HepG2 (cell line): Measurements from ENCODE around the gene ATG13. TPM values are rescaled to one million over a fixed set of nuclear protein-coding genes. Genes with fewer than 3 reads are reported as not detected.

ENCODE experiments used
- ATF7 ChIP-seq, 2 experiments: fragments of 450-650 bp in 1 of 2; sonication (generic) in 1 of 2; formaldehyde crosslinking in 1 of 2; IDR thresholded peaks; 2 replicates each; pipeline versions ENCODE4 v1.4.0 to v1.6.1; 2016 to 2020; ENCODE audit warnings: antibody characterized with exemption in 1 of 2, mild to moderate bottlenecking in 1 of 2, missing genetic modification reagents in 1 of 2
- ATM ChIP-seq: fragments of 450-650 bp; IDR thresholded peaks from 2 replicates; pipeline ENCODE4 v1.7.1; 2017; ENCODE audit warnings: mild to moderate bottlenecking, borderline replicate concordance
- CBFB ChIP-seq: sonication (generic); formaldehyde crosslinking; IDR thresholded peaks from 2 replicates; pipeline ENCODE4 v1.4.0; 2020; ENCODE audit warnings: missing genetic modification reagents
- LCORL ChIP-seq, 2 experiments: fragments of 450-650 bp in 1 of 2; sonication (generic) in 1 of 2; formaldehyde crosslinking in 1 of 2; IDR thresholded peaks; 2 replicates each; pipeline versions ENCODE4 v1.5.0 to v1.6.1; 2017 to 2020; ENCODE audit warnings: antibody characterized with exemption in 1 of 2, missing genetic modification reagents in 1 of 2
- MIXL1 ChIP-seq: IDR thresholded peaks from 2 replicates; pipeline ENCODE4 v1.6.1; 2016
- MTF2 ChIP-seq: sonication (generic); formaldehyde crosslinking; IDR thresholded peaks from 2 replicates; pipeline ENCODE4 v1.5.0; 2020; ENCODE audit warnings: missing genetic modification reagents, borderline replicate concordance
- NCOR1 ChIP-seq: fragments of 200-600 bp; sonication (generic); IDR thresholded peaks from 2 replicates; pipeline ENCODE4 v1.7.0; 2017; ENCODE audit warnings: antibody characterized with exemption, low read length, borderline replicate concordance
- PAX8 ChIP-seq: sonication (generic); formaldehyde crosslinking; IDR thresholded peaks from 2 replicates; pipeline ENCODE4 v1.8.0; 2022; ENCODE audit warnings: mild to moderate bottlenecking, missing genetic modification reagents, borderline replicate concordance
- POLR2AphosphoS5 ChIP-seq: IDR thresholded peaks from 2 replicates; pipeline ENCODE4 v1.6.1; 2012; ENCODE audit warnings: low read depth, low read length
- REL ChIP-seq: sonication (generic); formaldehyde crosslinking; conservative IDR thresholded peaks from 2 replicates; pipeline ENCODE4 v1.8.0; 2022; ENCODE audit warnings: mild to moderate bottlenecking, missing genetic modification reagents, moderate library complexity
- SRSF4 ChIP-seq: fragments of 200-400 bp; formaldehyde crosslinking; IDR thresholded peaks from one replicate; pipeline ENCODE4 v1.6.1; 2018; ENCODE audit warnings: mild to moderate bottlenecking, low read depth, low read length, moderate library complexity; ENCODE audit not compliant: poor library complexity, severe bottlenecking
- TAF15 ChIP-seq: fragments of 200-400 bp; formaldehyde crosslinking; IDR thresholded peaks from one replicate; pipeline ENCODE4 v1.6.1; 2018; ENCODE audit warnings: mild to moderate bottlenecking, low read depth, low read length; ENCODE audit not compliant: poor library complexity, severe bottlenecking
- U2AF1 ChIP-seq: fragments of 200-400 bp; formaldehyde crosslinking; optimal IDR thresholded peaks from 2 replicates; pipeline ENCODE3; 2017; ENCODE audit warnings: mild to moderate bottlenecking, low read depth, low read length
- ZKSCAN8 ChIP-seq: IDR thresholded peaks from 2 replicates; pipeline ENCODE4 v1.6.1; 2016; ENCODE audit warnings: borderline replicate concordance, missing genetic modification reagents, missing compliant biosample characterization
- ZNF3 ChIP-seq: IDR thresholded peaks from 2 replicates; pipeline ENCODE4 v1.7.0; 2017; ENCODE audit warnings: inconsistent platforms
- ZNF430 ChIP-seq: sonication (generic); formaldehyde crosslinking; IDR thresholded peaks from 2 replicates; pipeline ENCODE4 v1.9.0; 2021; ENCODE audit warnings: mild to moderate bottlenecking, missing genetic modification reagents
- ZNF552 ChIP-seq: sonication (generic); formaldehyde crosslinking; IDR thresholded peaks from 2 replicates; pipeline ENCODE4 v1.9.0; 2022; ENCODE audit warnings: missing genetic modification reagents, mild to moderate bottlenecking, borderline replicate concordance
- ZNF713 ChIP-seq: sonication (generic); formaldehyde crosslinking; IDR thresholded peaks from 2 replicates; pipeline ENCODE4 v1.4.0; 2020; ENCODE audit warnings: mild to moderate bottlenecking, missing genetic modification reagents
- polyA plus RNA-seq, 8 experiments: library from polyadenylated mRNA; depleted of rRNA in 3 of 8; stranded (reverse) in 7 of 8; unstranded in 1 of 8; fragments of >200 nt; fragmentation: Illumina TruSeq in 4 of 8; extraction: Trizol in 4 of 8; gene quantifications; 2 replicates each; pipeline versions ENCODE4 v1.2.1 to v1.2.3, GENCODE V29; 2011 to 2016; ENCODE audit warnings: low read depth in 4 of 8, missing spikeins in 1 of 8, mixed read lengths in 1 of 8; ENCODE audit not compliant: insufficient read depth in 1 of 8
- total RNA-seq, 5 experiments: library from RNA; depleted of rRNA; stranded (reverse); fragments of >200 nt; fragmentation: Illumina TruSeq; extraction: Trizol; gene quantifications; 2 replicates each; pipeline ENCODE4 v1.2.3, GENCODE V29; 2016; ENCODE audit warnings: low read depth in 1 of 5
- TF ChIP-seq, protein P1 (sequence below): sonication (generic); formaldehyde crosslinking; IDR thresholded peaks from 2 replicates; pipeline ENCODE4 v1.4.0; 2020; ENCODE audit warnings: missing genetic modification reagents
- TF ChIP-seq, protein P2 (sequence below): sonication (generic); formaldehyde crosslinking; IDR thresholded peaks from 2 replicates; pipeline ENCODE4 v1.4.0; 2020; ENCODE audit warnings: missing genetic modification reagents
- TF ChIP-seq, protein P3 (sequence below): sonication (generic); formaldehyde crosslinking; IDR thresholded peaks from 2 replicates; pipeline ENCODE4 v1.4.0; 2020; ENCODE audit warnings: mild to moderate bottlenecking, low read depth, missing genetic modification reagents
- TF ChIP-seq, protein P4 (sequence below): sonication (generic); formaldehyde crosslinking; IDR thresholded peaks from 2 replicates; pipeline ENCODE4 v1.5.1; 2020; ENCODE audit warnings: missing genetic modification reagents, mild to moderate bottlenecking, borderline replicate concordance
- TF ChIP-seq, protein P5 (sequence below): sonication (generic); formaldehyde crosslinking; IDR thresholded peaks from 2 replicates; pipeline ENCODE4 v1.4.0; 2020; ENCODE audit warnings: missing genetic modification reagents

The ATG13 gene
- total and polyA plus RNA-seq, 2 of the 13 experiments (the other 11 are each of a cell fraction or from before 2014, with no cell fraction given), result 55.0 to 77.3 TPM

DNA sequence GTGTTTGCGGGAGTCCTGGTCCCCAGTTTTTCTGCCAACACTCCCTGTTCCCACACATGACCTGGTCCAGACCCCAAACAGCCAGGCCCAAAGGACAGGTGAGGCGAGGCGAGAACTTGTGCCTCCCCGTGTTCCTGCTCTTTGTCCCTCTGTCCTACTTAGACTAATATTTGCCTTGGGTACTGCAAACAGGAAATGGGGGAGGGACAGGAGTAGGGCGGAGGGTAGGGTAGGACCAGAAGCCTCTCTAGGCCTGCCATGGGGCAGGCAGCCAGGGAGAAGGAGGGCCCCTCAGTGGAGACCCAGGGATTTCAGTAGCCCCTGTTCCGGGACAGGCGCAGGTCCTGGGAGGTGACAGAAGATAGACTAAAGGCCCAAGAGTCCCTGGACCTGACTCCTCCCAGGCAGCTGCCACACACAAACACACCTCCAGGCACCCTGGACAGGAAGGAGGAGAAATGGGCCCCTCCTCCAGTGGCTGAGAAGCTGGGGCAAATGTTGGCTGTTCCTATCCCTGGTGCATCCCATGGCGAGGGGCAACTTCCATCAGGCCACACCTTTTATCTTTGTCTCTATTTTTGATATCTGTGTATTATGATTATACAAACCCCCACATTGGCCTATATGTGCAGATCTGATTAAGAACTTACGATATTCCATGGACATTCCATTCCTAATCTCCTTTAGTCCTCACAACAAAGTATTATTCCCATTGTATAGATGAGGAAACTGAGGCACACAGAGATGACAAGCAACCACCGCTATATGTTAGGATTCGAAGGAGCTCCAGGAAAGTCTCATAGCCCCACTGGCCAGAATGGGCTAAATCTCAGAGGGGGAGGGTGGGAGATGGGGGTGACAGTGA, 101.0 kb downstream of the ATG13 start (continued):
- TF ChIP-seq ZNF3 (no peak), ZNF713 (CRISPR knock-in tag) (0 out of 2 replicates have a peak, but pooled peaks have one; percentile 70), TAF15 (no peak), MIXL1 (peak; percentile 91), ATM (no peak), CBFB (CRISPR knock-in tag) (0 out of 2 replicates have a peak, but pooled peaks have one; percentile 39), U2AF1 (no peak), MTF2 (peak; percentile 50; the same call in 1 of the 2 replicates), SRSF4 (no peak), ZNF430 (peak; percentile 95), PAX8 (CRISPR knock-in tag) (no peak), LCORL (IDR thresholded peaks at IDR 0.05) (no peak), LCORL (CRISPR knock-in tag; IDR thresholded peaks at IDR 0.05) (peak; percentile 100), ZKSCAN8 (CRISPR knock-in tag) (no peak), NCOR1 (peak; percentile 60; the same call in 1 of the 2 replicates), REL (peak; percentile 62; the same call in 1 of the 2 replicates), ZNF552 (no peak), POLR2AphosphoS5 (peak; percentile 72), ATF7 (IDR thresholded peaks at IDR 0.05) (no peak), ATF7 (CRISPR knock-in tag; IDR thresholded peaks at IDR 0.05) (no peak)
- TF ChIP-seq, protein P1, sequence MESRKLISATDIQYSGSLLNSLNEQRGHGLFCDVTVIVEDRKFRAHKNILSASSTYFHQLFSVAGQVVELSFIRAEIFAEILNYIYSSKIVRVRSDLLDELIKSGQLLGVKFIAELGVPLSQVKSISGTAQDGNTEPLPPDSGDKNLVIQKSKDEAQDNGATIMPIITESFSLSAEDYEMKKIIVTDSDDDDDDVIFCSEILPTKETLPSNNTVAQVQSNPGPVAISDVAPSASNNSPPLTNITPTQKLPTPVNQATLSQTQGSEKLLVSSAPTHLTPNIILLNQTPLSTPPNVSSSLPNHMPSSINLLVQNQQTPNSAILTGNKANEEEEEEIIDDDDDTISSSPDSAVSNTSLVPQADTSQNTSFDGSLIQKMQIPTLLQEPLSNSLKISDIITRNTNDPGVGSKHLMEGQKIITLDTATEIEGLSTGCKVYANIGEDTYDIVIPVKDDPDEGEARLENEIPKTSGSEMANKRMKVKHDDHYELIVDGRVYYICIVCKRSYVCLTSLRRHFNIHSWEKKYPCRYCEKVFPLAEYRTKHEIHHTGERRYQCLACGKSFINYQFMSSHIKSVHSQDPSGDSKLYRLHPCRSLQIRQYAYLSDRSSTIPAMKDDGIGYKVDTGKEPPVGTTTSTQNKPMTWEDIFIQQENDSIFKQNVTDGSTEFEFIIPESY (CRISPR knock-in tag), result 0 out of 2 replicates have a peak, but pooled peaks have one; percentile 63
- TF ChIP-seq, protein P2, sequence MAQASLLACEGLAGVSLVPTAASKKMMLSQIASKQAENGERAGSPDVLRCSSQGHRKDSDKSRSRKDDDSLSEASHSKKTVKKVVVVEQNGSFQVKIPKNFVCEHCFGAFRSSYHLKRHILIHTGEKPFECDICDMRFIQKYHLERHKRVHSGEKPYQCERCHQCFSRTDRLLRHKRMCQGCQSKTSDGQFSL, result 0 out of 2 replicates have a peak, but pooled peaks have one; percentile 41
- TF ChIP-seq, protein P3, sequence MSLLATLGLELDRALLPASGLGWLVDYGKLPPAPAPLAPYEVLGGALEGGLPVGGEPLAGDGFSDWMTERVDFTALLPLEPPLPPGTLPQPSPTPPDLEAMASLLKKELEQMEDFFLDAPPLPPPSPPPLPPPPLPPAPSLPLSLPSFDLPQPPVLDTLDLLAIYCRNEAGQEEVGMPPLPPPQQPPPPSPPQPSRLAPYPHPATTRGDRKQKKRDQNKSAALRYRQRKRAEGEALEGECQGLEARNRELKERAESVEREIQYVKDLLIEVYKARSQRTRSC (CRISPR knock-in tag), result no peak
- TF ChIP-seq, protein P4, sequence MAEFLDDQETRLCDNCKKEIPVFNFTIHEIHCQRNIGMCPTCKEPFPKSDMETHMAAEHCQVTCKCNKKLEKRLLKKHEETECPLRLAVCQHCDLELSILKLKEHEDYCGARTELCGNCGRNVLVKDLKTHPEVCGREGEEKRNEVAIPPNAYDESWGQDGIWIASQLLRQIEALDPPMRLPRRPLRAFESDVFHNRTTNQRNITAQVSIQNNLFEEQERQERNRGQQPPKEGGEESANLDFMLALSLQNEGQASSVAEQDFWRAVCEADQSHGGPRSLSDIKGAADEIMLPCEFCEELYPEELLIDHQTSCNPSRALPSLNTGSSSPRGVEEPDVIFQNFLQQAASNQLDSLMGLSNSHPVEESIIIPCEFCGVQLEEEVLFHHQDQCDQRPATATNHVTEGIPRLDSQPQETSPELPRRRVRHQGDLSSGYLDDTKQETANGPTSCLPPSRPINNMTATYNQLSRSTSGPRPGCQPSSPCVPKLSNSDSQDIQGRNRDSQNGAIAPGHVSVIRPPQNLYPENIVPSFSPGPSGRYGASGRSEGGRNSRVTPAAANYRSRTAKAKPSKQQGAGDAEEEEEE (CRISPR knock-in tag), result no peak
- TF ChIP-seq, protein P5, sequence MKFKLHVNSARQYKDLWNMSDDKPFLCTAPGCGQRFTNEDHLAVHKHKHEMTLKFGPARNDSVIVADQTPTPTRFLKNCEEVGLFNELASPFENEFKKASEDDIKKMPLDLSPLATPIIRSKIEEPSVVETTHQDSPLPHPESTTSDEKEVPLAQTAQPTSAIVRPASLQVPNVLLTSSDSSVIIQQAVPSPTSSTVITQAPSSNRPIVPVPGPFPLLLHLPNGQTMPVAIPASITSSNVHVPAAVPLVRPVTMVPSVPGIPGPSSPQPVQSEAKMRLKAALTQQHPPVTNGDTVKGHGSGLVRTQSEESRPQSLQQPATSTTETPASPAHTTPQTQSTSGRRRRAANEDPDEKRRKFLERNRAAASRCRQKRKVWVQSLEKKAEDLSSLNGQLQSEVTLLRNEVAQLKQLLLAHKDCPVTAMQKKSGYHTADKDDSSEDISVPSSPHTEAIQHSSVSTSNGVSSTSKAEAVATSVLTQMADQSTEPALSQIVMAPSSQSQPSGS, result peak; percentile 89
